Fibroblast of villous mesenchyme (primary cell): ENCODE measurements around the gene ADAMTS12. TPM values are rescaled to one million over a fixed set of nuclear protein-coding genes. Genes with fewer than 3 reads are reported as not detected.

Source experiments
- DNase-seq: peaks from one replicate; pipeline ENCODE4 v3.0.0-alpha.2; 2010; ENCODE audit warnings: low read depth
- H3K4me3 ChIP-seq: 2 replicates; pipeline ENCODE4 v1.5.1; 2011; ENCODE audit warnings: low read depth, mild to moderate bottlenecking, low read length
- total RNA-seq: library from RNA; depleted of rRNA; stranded (reverse); fragments of >200 nt; gene quantifications from 2 replicates; pipeline ENCODE4 v1.2.3, GENCODE V29; 2012
- TF ChIP-seq, protein P1 (sequence below): IDR thresholded peaks from 2 replicates; pipeline ENCODE4 v1.5.1; 2012; ENCODE audit warnings: low read depth, mild to moderate bottlenecking, low read length; ENCODE audit not compliant: insufficient read depth

The ADAMTS12 gene
- total RNA-seq, 1 donor, result 94.1 TPM

DNA sequence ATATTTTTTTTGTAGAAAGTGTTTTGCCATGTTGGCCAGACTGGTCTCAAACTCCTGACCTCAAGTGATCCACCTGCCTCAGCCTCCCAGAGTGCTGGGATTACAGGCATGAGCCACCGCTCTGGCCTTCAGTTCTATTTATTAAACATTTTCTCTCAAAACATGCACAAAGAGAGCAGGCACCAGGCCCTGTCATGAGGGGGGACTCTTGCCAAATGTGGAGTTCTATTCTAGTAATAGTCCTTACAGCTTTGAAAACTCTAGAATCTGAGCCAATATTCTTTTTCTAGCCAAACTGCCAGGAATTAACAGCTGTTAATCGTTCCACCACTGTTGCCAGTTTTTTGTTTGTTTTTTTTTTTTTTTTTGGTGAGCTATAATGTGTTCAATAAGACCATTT is 326.5 kb downstream of the ADAMTS12 start:
- no peak overlapping the region for H3K4me3 ChIP-seq
- DNase-seq, result no peak
- TF ChIP-seq, protein P1, sequence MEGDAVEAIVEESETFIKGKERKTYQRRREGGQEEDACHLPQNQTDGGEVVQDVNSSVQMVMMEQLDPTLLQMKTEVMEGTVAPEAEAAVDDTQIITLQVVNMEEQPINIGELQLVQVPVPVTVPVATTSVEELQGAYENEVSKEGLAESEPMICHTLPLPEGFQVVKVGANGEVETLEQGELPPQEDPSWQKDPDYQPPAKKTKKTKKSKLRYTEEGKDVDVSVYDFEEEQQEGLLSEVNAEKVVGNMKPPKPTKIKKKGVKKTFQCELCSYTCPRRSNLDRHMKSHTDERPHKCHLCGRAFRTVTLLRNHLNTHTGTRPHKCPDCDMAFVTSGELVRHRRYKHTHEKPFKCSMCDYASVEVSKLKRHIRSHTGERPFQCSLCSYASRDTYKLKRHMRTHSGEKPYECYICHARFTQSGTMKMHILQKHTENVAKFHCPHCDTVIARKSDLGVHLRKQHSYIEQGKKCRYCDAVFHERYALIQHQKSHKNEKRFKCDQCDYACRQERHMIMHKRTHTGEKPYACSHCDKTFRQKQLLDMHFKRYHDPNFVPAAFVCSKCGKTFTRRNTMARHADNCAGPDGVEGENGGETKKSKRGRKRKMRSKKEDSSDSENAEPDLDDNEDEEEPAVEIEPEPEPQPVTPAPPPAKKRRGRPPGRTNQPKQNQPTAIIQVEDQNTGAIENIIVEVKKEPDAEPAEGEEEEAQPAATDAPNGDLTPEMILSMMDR, result no peak

DNA sequence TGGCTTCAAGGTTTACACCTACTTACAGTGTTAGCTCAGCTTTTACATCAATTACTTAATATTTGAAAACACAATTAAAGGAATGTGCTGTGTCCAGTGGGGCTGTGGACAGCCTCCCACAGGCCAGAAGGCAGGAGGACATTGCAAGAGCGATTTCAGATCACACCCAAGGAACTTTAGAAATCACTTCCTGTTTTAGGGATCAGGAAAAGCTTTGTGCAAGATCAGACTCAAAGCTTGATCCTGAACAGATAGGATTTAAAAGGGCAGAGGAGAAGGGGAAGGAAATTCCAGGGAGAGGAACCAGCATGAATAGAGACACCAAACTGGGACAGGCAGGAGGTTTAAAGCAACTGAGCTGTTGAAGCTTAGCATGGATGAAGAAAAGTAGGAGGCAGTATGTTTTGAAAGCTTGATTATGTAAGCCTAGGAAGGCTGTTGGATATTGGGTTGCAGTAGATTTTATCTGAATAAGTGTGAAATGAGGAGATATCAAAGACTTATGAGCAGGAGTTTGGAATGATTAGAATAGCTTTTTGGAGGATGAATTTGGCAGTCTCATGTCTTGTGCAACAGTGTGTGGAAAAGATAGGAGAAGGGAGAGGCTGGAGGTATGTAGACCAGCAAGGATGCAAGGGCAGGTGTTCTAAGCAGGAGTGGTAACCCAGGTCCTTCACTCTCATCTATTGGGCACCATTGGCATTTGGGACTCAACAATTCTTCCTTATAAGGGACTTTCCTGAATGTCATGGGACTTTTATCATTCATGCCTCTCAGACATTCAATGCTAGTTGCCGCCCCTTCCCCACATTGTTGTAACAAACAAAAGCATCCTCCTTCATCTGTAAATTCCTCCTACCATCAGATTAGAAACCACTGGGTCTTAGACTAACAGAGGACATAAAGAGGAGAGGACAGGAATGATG is 327.5 kb downstream of the ADAMTS12 start:
- peak; percentile 60 for DNase-seq
- no peak overlapping the region for H3K4me3 ChIP-seq
- TF ChIP-seq, protein P1, result no peak

DNA sequence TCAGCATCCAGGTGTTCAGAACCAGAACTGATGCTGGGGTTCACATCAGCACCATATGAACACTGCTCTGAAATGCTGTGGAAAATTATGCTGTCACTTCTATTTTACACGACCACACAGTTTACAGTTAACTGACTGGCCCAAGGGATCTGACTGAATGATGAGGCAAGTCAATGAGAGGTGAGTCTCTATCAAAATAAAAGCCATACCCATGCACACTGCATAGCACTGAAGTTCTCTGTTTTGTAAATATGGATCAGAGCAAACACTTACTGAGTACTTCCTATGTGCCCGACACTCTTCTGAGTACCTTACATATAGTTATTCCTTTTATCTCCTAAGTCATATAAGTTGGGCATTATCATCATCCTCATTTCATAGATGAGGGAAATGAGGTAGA is 328.3 kb downstream of the ADAMTS12 start:
- H3K4me3 ChIP-seq, result no peak overlapping the region
- TF ChIP-seq, protein P1, result no peak
- no peak for DNase-seq

DNA sequence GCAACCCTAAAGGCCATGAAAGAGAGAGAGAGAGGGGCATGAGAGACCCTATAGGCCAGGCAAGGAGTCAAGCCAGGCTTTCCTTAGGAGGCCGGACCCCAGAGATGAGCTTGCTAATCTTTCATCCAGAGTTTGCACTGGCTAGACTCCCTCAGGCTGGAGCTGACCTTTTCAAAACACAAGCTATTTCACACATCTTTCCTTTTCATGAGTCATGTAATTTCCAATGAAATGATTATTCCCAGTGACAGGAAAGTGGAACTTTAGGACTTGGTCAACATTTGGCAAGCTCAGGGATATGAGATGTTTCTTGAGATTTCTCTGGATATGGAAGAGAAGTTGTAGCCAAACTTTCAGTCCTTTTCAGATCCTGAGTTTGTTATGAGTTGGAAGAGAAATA is 333.3 kb downstream of the ADAMTS12 start:
- TF ChIP-seq, protein P1, result no peak
- DNase-seq, result peak; percentile 45
- no peak overlapping the region for H3K4me3 ChIP-seq

DNA sequence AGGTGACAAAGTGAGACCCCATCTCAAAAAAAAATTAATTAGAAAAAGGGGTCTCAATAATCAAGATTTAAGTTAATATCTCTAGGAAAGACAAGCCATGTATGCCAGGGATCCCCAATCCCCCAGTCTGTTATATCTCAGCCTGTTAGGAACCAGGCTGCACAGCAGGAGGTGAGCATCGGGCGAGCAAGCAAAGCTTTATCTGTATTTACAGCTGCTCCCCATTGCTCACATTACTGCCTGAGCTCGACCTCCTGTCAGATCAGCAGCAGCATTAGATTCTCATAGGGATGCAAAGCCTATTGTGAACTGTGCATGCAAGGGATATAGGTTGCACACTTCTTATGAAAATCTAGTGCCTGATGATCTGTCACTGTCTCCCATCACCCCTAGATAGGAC is 334.2 kb downstream of the ADAMTS12 start:
- no peak overlapping the region for H3K4me3 ChIP-seq
- TF ChIP-seq, protein P1, result no peak
- no peak for DNase-seq

DNA sequence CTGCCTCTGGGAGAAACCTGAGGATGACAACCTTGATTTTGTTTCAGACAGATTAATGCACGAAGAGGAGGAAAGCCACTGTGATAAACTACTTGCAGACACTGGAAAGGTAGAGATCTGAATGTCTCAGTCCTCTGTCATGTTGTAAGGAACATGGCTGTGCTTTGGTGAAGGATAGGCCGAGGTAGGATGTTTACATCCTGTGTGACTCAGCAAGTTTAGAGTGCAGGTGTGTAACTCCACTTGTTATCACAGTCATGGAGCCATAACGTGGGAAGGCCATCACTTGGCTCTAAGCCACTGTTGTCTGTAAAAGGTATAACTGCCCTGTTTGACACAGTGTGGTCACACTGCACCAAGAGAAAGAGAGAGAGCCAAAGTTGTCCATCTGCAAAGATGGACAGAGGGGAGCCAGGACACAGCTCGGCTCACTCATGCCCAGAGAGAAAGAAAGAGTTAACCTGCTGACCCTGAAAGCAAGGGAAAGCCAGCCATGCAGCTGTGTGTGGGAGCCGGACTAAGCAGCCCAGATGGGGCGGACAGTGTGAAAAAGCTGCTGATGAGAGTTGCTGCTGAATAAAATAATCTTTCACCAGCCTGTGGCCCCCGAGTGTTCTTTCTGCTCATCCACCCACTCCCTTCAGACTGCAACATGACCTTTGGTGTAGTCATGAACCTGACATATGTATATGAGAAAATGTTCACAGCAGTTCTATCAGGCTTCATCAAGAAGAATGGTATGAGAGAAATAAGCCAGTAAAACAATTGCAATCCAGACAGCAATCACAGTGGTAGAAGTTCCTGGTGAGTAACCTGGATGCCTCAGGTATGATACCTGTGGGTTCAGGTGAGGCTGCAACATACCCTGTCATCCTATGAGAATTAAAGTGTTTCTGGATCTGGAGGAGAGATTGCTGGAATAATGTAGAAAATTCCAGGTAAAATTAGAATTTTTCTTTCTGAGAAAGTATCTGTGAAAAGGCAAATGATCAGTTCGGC is 335.2 kb downstream of the ADAMTS12 start:
- H3K4me3 ChIP-seq, result no peak overlapping the region
- DNase-seq, result peak; percentile 27
- TF ChIP-seq, protein P1, result no peak
